WTC11 (cell line): ENCODE measurements around the gene STRADA. TPM values are rescaled to one million over a fixed set of nuclear protein-coding genes. Genes with fewer than 3 reads are reported as not detected.

ENCODE experiments used
- ATAC-seq: fragments of 200-7000 bp; cut with Tn5 transposase; 2 replicates; pipeline ENCODE4 v1.10.0; 2021; ENCODE audit warnings: mild to moderate bottlenecking, moderate library complexity
- CTCF ChIA-PET: fragments of 300-600 bp; sonication (Branson Sonifier 250); formaldehyde crosslinking; loops from one replicate; lab custom pipeline; 2021; ENCODE audit warnings: antibody characterized with exemption; lab: Charles Lee
- POLR2A ChIA-PET: fragments of 350-600 bp; sonication (Branson Sonifier 250); formaldehyde crosslinking; loops from one replicate; lab custom pipeline; 2021; ENCODE audit warnings: antibody characterized with exemption; lab: Charles Lee
- DNase-seq: peaks from one replicate; pipeline ENCODE4 v3.0.0; 2021; ENCODE audit warnings: low spot score
- H3K27ac Mint-ChIP-seq: 2 replicates; pipeline ENCODE4 v1.8.0; 2021; ENCODE audit warnings: mixed read lengths
- H3K27me3 Mint-ChIP-seq: 2 replicates; pipeline ENCODE4 v1.8.0; 2021; ENCODE audit warnings: low read depth, mild to moderate bottlenecking, moderate library complexity, mixed read lengths
- H3K36me3 Mint-ChIP-seq: 2 replicates; pipeline ENCODE4 v1.8.0; 2021; ENCODE audit warnings: mixed read lengths
- H3K4me1 Mint-ChIP-seq: 2 replicates; pipeline ENCODE4 v1.8.0; 2022; ENCODE audit warnings: mixed read lengths
- H3K4me3 Mint-ChIP-seq: 2 replicates; pipeline ENCODE4 v1.8.0; 2021; ENCODE audit warnings: mild to moderate bottlenecking, moderate library complexity, mixed read lengths
- H3K9me3 Mint-ChIP-seq: 2 replicates; pipeline ENCODE4 v1.8.0; 2021; ENCODE audit warnings: mixed read lengths
- AFF4 ChIP-seq: sonication (generic); formaldehyde crosslinking; IDR thresholded peaks from 2 replicates; pipeline ENCODE4 v1.8.1; 2023; ENCODE audit warnings: mild to moderate bottlenecking, missing genetic modification reagents, borderline replicate concordance
- ARID4B ChIP-seq: sonication (generic); formaldehyde crosslinking; IDR thresholded peaks from 2 replicates; pipeline ENCODE4 v1.8.0; 2023; ENCODE audit warnings: missing genetic modification reagents, mild to moderate bottlenecking, borderline replicate concordance
- ATF1 ChIP-seq: sonication (generic); formaldehyde crosslinking; IDR thresholded peaks from 2 replicates; pipeline ENCODE4 v1.8.1; 2023; ENCODE audit warnings: mild to moderate bottlenecking, moderate library complexity, missing genetic modification reagents
- FOXP4 ChIP-seq: sonication (generic); formaldehyde crosslinking; IDR thresholded peaks from 2 replicates; pipeline ENCODE4 v1.8.0; 2022; ENCODE audit warnings: mild to moderate bottlenecking, missing genetic modification reagents
- GABPB1 ChIP-seq: sonication (generic); formaldehyde crosslinking; IDR thresholded peaks from 2 replicates; pipeline ENCODE4 v1.8.1; 2023; ENCODE audit warnings: mild to moderate bottlenecking, missing genetic modification reagents
- GRHL2 ChIP-seq: fragments of 250-450 bp; sonication (Bioruptor Pico); IDR thresholded peaks from 2 replicates; pipeline ENCODE4 v1.8.0; 2022; ENCODE audit warnings: mild to moderate bottlenecking, moderate library complexity; ENCODE audit not compliant: insufficient replicate concordance, severe bottlenecking
- HMGA2 ChIP-seq: fragments of 250-450 bp; sonication (Bioruptor Pico); IDR thresholded peaks from 2 replicates; pipeline ENCODE4 v1.4.0; 2021; ENCODE audit warnings: mild to moderate bottlenecking, moderate library complexity
- IRF1 ChIP-seq: sonication (generic); formaldehyde crosslinking; IDR thresholded peaks from 2 replicates; pipeline ENCODE4 v1.8.0; 2023; ENCODE audit warnings: missing genetic modification reagents
- JUN ChIP-seq: sonication (generic); formaldehyde crosslinking; IDR thresholded peaks from 2 replicates; pipeline ENCODE4 v1.8.0; 2023; ENCODE audit warnings: mild to moderate bottlenecking, missing genetic modification reagents
- NFATC4 ChIP-seq: fragments of 250-450 bp; sonication (Bioruptor Pico); IDR thresholded peaks from 2 replicates; pipeline ENCODE4 v1.9.0; 2021; ENCODE audit warnings: mild to moderate bottlenecking
- NR3C1 ChIP-seq: sonication (generic); formaldehyde crosslinking; conservative IDR thresholded peaks from 2 replicates; pipeline ENCODE4 v1.8.1; 2023; ENCODE audit warnings: low read depth, mild to moderate bottlenecking, missing genetic modification reagents
- PRRX2 ChIP-seq: fragments of 250-450 bp; sonication (Bioruptor Pico); IDR thresholded peaks from 2 replicates; pipeline ENCODE4 v1.8.0; 2021; ENCODE audit warnings: mild to moderate bottlenecking
- RORB ChIP-seq: fragments of 250-450 bp; sonication (Bioruptor Pico); IDR thresholded peaks from 2 replicates; pipeline ENCODE4 v1.9.0; 2021; ENCODE audit warnings: mild to moderate bottlenecking
- SP1 ChIP-seq: sonication (generic); formaldehyde crosslinking; conservative IDR thresholded peaks from 2 replicates; pipeline ENCODE4 v1.8.1; 2022; ENCODE audit warnings: missing genetic modification reagents
- TCF7 ChIP-seq: sonication (generic); formaldehyde crosslinking; IDR thresholded peaks from 2 replicates; pipeline ENCODE4 v1.8.0; 2022; ENCODE audit warnings: mild to moderate bottlenecking, low read depth, missing genetic modification reagents, moderate library complexity
- USF1 ChIP-seq: sonication (generic); formaldehyde crosslinking; IDR thresholded peaks from 2 replicates; pipeline ENCODE4 v1.8.0; 2022; ENCODE audit warnings: mild to moderate bottlenecking, missing genetic modification reagents
- ZMAT4 ChIP-seq: fragments of 250-450 bp; sonication (Bioruptor Pico); IDR thresholded peaks from 2 replicates; pipeline ENCODE4 v1.9.0; 2021; ENCODE audit warnings: mild to moderate bottlenecking
- ZNF232 ChIP-seq: sonication (generic); formaldehyde crosslinking; IDR thresholded peaks from 2 replicates; pipeline ENCODE4 v1.8.0; 2022; ENCODE audit warnings: mild to moderate bottlenecking, missing genetic modification reagents
- ZNF317 ChIP-seq: sonication (generic); formaldehyde crosslinking; IDR thresholded peaks from 2 replicates; pipeline ENCODE4 v1.8.1; 2023; ENCODE audit warnings: low read depth, mild to moderate bottlenecking, moderate library complexity, missing genetic modification reagents, borderline replicate concordance
- total RNA-seq: library from RNA; stranded (reverse); gene quantifications from 3 replicates; pipeline ENCODE4 v1.2.3, GENCODE V29; 2021

STRADA gene
- total RNA-seq, 1 experiment from 2014 or later, result 36.6 TPM

GRCh38 chr17:63764716-63765115 lies 23.1 kb upstream of the STRADA start (continued):
- TF ChIP-seq AFF4 (CRISPR knock-in tag) (no peak), ZMAT4 (CRISPR knock-in tag) (no peak), NR3C1 (no peak), RORB (CRISPR knock-in tag) (no peak)

GRCh38 chr17:63762161-63763078 lies 20.8 kb upstream of the STRADA start:
- DNase-seq, result no peak
- H3K36me3 Mint-ChIP-seq, result peaks cover 62% of the 10 kb centered on the region
- POLR2A ChIA-PET, result interaction anchor here (1.0 kb wide), 1 partner anchor 10 kb away, joined by 3 read pairs; no protein-coding TSS in a partner anchor
- no peak for TF ChIP-seq PRRX2 (CRISPR knock-in tag)
- TF ChIP-seq ZNF232, result no peak
- TF ChIP-seq IRF1 (CRISPR knock-in tag), result no peak
- no peak for TF ChIP-seq JUN (CRISPR knock-in tag)
- no peak for TF ChIP-seq ARID4B (CRISPR knock-in tag)
- TF ChIP-seq SP1, result no peak
- no peak for TF ChIP-seq TCF7 (CRISPR knock-in tag)
- TF ChIP-seq NFATC4 (CRISPR knock-in tag), result no peak
- no peak for TF ChIP-seq ZNF317
- no peak for TF ChIP-seq GRHL2 (CRISPR knock-in tag)
- TF ChIP-seq FOXP4 (CRISPR knock-in tag), result no peak
- TF ChIP-seq USF1 (CRISPR knock-in tag), result no peak
- no peak for TF ChIP-seq RORB (CRISPR knock-in tag)
- TF ChIP-seq GABPB1 (CRISPR knock-in tag), result no peak
- no peak for TF ChIP-seq HMGA2 (CRISPR knock-in tag)
- no peak for TF ChIP-seq ATF1
- TF ChIP-seq, all 79 proteins: peak for 0
- H3K4me1 Mint-ChIP-seq, result no peaks in the 10 kb centered on the region
- H3K4me3 Mint-ChIP-seq, result no peak overlapping the region
- H3K9me3 Mint-ChIP-seq, result no peaks in the 10 kb centered on the region
- no peaks in the 10 kb centered on the region for H3K27me3 Mint-ChIP-seq
- CTCF ChIA-PET, result no interaction called here
- ATAC-seq, result no peak
- no peak overlapping the region for H3K27ac Mint-ChIP-seq
